Measurements from ENCODE around the gene SH3RF2.
"Not testable (repeated sequence)": the region's sequence is repeated elsewhere in the genome, so short reads cannot be mapped to it uniquely, and the experiment has no call there.

SH3RF2 gene

DNA sequence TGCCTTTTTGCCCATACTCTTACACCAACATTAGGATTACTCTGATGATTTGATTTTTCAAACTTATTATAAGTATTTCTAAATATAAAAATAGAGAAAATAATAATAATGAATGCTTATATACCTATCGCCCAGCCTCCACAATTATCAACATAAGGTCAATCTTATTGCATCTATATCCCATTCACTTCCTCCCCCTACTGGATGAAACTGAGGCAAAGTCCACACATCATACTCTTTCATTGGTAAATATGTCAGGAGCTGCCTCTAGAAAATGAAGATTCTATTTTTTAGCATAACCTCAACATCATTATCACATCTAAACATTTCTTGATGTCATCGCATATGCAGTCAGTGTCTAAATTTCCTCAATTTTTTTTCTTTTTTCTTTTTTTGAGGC, 44.3 kb downstream of the SH3RF2 start:
- no peak for DNase-seq

DNA sequence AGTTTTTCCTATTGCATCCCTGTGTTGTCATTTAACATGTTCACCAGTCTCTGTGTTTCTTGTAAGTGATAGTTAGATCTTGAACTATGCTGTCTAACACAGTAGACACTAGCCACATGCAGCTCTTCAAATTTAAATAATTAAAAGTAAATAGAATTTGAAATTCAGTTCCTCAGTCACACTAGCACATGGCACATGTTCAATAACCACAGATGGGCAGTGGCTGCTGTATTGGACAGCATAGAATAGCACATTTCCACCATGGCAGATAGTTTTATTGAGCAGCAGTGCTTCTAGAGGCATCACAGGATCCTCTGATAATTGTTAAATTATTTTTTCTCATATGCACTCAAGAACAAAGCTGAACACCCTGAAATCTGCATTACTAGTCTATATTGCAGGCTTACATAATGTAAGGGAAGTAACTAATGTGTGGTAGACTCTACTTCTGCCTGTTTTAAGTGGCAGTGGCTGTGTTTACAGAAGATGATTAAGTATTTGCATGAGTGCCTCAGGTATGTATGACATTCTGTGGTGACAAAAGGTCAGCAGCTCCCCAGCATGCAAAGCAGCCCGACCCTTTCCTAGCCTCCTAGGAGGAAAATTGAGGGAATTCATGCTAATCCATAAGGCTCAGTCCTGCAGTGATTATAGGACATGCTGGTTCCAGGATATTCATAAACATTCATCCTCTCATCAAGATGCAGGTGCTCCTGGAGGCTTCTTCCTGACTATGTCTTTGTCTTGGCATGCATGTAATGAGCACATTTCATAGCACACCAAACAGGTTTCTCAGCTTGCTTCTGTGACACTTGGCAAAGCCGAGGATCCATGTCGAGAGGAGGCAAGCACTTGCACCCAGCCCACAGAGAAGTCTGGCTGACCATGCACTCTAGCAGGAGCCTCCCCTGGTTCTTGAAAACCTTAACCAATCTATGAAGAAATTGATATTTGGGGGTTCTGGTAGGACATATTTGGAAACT, 45.5 kb downstream of the SH3RF2 start:
- DNase-seq: no peak

DNA sequence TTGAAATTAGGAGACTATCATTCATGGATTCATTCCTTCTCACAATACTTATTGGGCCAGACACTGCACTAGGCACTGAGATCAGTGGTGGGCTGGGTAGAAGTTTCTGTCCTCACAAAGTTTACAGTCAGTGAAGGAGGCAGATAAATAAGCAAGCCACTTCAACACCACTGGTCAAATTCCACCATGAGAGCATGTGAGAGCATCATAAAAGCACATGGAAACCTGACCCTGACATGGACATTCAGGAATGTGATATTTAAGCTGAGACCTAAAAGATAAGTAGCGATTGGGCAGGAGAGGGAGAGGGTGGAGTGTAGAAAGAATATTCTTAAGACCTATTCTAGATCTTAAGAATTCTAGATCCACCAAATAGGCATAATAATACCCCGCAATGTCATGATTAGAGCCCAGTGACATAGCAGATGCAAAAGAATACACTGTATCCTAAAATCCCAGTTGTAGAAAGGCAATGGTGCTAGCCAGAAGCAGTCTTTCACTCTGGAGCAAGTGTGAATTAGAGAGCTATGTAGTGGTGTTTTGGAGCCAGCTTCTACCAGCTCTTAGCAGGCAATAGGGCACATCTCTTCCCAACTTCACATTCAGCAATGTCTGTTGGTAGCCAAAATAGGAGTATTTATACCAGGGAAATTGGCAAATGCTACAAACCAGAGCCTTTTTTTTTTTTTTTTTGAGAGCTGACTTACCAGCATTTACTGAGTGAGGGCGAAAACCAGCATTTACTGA, 46.4 kb downstream of the SH3RF2 start:
- DNase-seq: no peak

DNA sequence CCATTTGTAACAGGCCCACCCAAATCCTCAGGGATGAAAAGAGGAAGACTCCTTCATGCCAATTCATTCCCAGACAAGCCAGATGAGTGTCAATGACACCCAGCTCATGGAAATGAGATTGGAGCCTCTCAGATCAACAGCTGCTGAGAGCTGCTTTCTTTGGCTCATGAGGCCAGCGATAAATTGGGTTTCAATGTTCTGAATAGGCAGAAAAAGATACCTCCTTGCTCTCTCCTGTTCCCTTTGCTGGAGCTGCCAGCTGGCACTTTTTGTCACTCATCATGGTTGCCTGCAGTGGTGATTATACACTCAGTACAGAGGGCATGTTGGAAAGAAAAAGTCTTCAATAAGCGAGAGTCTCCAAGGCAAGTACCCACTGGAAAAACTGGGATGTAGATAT, 47.1 kb downstream of the SH3RF2 start:
- no peak for DNase-seq

DNA sequence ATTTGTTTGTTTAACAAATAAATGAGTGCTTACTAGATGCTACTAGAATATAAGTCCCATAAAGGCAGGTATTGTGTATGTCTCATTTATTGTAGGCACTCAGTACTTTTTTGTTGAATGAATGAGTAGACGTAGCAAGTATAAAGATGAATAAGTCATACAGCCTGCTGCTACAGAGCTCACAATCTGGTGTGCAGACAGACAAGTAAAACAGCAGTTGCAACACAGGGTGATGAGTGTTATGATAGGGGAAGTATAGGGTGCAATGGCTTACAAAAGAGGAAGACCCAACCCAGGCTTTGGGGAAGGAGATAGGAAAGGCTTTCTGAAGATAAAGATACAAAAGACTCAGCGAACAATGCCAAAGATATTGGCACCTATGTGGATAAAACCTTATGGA, 47.7 kb downstream of the SH3RF2 start:
- DNase-seq: no peak

DNA sequence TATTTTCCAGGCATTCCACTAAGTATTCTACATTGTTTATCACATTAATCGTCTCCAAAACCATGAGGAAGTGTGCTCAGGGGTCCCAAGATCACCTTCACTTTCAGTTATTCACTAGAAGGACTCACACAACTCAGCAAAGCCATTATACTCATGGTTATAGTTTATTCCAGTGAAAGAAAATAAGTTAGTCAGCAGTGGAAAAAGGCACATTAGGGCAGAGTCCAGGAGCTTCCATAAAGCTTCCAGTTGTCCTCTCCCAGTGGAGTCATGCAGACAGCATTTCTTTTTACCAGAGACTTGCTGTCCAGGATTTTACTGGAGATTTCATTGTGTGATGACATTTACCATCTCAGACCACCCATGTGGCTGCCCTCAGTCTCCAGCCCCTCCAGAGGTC, 51.5 kb downstream of the SH3RF2 start:
- DNase-seq: no peak

DNA sequence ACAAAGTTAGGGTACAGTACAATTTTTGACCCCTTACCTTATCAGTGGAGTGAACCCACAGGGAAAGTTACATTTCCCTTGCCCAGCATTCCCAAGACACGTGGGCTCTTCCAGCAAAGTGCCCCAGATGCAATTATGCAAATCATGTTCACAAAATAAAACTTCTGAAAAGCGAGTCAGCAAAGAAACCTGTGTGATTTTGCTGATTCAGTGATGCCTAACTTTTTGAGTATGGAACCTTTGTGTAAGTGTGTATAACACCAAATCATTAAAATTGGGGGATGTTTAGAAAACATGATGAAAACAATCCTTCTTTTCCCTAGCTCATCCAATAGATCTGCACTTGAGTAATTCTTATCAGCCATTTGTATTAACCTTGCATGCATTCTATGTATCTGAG, 52.6 kb downstream of the SH3RF2 start:
- no peak for DNase-seq

DNA sequence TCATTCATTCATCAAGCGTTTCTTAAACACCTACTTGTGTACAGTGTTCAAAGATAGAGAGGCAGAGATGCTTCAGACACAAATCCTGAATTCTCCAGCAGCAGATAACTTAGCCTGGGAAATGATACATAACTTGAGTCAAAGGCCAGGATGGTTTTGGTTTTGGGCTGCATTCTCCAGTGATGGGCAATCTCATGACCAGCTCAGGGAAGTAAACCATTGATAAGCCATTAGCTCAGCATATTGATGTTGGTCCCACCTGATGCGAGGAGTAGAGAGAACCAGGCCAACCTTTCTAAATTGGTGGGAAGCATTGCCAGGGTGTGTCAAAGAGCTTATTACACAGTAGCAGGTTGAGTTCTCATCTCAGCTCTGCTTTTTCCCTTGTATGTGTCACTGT, 53.0 kb downstream of the SH3RF2 start:
- no peak for DNase-seq

DNA sequence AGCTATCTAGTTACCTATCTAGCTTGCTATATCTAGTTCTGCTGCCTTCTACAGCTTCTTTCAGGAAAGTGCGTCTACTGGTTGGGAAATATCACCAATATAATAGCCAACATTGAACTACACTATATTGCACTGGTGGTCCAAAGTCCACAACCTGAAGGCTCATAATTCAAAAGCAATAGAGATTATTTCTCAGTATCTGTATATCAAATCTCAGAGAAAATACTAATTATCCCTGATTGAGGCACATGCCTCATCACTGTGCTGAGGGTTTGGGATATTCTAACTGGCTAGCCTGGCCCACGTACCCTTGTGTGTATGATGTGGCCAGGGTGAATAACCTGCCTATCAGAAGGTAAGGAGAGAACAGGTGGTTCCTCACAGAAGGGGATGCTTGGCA, 53.8 kb downstream of the SH3RF2 start:
- DNase-seq: no peak

DNA sequence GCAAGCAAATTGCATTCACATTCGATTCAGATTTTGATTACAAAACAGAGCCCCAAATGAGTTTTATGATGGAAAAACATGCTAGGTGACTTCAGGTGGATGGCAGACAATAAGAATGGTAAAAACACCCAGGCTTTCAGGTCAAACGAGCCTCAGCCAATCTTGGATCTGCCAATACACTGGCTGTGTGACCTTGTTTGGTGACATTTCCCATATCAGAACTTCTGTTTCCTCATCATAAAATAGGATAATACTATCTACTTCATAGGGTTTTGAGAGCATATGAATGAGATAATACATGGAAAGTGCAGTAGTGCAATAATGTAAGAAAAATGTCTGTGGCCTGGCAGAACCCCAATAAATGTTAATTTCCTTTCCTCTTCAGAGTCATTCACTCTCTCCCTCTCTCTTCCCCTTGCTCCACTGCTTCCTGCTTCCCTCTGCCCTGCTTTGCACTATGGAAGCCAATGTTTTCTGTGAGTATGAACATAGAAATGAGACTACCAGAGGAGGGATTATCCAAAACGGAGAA, 54.7 kb downstream of the SH3RF2 start:
- DNase-seq: no peak

DNA sequence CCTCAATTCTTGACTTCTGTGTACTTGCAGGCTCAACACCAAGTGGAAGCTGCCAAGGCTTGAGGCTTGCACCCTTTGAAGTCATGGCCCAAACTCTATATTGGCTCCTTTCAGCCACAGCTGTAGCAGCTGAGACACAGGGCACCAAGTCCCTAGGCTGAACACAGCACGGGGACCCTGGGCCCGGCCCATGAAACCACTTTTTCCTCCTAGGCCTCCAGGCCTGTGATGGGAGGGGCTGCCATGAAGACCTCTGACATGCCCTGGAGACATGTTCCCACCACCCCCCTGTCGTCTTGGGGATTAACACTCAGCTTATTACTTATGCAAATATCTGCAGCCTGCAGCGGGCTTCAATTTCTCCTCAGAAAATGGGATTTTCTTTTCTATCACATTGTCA, 57.2 kb downstream of the SH3RF2 start:
- not testable (repeated sequence) for DNase-seq

DNA sequence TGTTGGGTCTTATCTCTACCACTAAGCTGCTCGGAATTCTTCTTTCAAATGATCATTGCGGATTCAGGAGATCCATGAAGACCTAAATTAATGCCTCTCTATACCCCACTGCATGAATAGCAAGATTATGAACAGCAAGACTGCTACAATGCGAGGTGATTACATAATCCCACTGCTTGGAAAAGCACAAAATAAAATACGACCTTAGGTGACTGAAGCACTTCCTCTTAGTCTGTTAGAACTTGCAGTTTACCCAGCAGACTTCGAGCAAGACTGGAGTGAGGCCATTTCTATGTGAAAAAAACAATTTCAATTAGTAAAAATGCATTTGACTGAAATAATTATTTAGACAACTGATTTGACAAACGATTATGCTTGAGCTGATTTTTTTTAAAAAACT, 59.8 kb downstream of the SH3RF2 start:
- no peak for DNase-seq

DNA sequence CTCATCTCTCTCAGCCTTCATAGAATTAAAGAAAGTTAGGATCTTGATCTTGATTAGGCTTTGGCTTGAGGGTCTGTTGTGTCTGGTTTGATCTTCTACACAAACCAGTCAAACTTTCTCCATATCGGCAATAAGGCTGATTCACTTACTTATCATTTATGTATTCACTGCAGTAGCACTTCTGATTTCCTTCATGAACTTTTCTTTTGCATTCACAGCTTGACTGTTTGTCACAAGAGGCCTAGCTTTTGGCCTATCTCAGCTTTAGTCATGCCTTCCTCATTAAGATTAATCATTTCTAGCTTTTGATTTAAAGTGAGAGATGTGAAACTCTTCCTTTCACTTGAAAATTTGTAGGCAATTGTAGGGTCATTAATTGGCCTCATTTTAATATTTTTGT, 62.8 kb downstream of the SH3RF2 start:
- DNase-seq: no peak

DNA sequence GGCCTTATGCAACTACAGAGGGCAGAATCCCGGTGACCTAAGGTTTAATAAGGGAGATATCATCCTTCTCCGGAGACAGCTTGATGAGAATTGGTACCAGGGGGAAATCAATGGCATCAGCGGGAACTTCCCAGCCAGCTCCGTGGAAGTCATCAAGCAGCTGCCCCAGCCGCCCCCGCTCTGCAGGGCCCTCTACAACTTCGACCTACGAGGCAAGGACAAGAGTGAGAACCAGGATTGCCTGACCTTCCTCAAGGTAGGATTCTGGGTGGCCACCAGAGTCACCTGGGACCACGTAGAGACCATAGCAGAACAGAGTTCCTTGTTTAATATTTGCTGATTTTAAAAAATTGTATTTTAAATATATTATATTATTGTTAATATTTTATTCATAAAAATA, 63.7 kb downstream of the SH3RF2 start:
- DNase-seq: no peak

DNA sequence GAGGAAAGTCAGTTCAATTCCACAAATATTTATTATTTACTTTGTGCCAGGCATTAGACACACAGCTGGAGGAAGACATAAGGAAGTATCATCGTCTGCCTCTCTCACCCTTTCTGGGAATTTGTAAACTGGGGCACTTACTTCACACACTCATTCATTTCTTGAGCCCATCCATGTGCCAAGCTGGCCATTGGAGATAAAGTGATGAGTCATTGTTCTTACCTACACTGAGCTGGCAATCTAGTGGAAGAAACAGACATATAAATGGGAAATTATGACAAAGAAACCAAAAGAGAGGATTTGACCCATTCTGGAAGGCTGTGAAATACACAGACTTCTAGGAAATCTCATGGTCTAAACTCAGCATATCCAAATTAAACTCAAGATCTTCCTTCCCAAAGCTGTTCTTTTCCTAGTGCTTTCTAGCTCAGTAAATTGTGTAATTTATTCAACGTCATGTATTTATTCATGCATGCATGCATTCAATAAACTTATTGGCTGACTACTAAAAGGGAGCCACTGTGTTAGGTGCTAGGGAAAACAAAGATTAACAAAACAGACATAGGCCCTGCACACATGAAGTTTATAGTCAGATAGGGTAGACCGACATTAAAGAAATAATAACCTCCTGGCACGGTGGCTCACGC, 65.3 kb downstream of the SH3RF2 start:
- DNase-seq: no peak

DNA sequence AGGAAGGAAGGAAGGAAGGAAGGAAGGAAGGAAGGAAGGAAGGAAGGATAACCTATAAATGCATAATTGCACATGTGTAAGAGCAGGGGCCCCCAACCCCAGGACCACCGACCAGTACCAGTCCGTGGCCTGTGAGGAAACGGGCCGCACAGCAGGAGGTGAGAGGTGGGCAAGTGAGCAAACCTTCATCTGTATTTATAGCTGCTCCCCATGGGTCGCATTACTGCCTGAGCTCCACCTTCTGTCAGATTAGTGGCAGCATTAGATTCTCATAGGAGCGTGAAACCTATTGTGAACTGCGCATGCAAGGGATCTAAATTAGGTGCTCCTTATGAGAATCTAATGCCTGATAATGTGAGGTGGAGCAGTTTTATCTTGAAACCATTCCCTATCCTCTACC, 66.1 kb downstream of the SH3RF2 start:
- no peak for DNase-seq

DNA sequence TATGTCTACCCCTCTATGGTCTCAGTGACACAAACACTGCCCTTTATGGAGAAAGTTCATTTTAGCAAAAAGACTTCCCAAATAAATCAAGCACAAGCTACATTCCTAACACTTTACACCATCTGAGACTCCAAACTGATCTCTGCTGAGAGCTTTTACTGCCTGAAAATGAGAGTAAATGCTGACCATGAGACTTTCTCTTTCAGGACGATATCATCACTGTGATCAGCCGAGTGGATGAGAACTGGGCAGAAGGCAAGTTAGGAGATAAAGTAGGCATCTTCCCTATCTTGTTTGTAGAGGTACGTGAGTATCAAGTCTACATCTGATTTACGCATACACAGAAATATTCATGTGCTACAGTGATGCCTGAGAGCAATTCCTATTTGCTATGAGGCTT, 67.5 kb downstream of the SH3RF2 start:
- DNase-seq: no peak

DNA sequence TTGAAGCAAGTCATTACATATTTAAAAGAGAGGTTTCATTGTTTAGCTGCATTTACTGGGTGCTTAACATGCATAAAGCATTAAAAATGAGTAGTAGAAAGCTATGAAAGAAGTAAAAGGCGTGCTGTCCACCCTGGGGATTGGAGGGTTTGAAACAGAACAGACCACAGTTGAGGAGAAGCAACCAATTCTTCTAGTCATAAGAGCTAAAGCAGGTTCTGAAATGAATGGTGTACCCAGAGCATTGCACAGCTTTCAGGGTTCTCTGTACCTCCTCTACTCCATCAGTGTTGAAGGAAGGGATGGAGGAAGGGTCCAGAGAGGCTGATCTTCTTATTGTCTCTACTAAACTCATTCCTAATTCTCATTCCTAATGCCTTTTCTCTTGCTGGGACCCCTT, 68.9 kb downstream of the SH3RF2 start:
- DNase-seq: no peak

DNA sequence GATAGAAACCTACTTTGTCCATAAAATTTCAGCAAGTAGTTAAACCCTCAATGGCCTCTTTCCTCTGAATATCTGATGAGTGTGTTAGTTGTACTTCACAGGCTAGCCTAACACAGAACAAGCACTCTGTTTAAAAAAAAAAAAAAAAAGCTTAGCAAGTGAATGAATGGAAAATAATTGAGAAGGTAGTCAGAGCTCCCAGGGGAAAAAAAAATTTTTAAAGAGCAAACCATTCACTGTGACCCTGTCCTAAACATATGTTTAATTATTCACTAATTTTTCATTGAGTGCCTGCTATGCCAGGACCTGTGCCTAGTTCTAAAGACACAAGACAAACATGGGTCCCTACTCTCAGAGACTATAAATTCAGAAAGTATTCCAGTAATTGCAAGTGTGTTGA, 69.3 kb downstream of the SH3RF2 start:
- no peak for DNase-seq

DNA sequence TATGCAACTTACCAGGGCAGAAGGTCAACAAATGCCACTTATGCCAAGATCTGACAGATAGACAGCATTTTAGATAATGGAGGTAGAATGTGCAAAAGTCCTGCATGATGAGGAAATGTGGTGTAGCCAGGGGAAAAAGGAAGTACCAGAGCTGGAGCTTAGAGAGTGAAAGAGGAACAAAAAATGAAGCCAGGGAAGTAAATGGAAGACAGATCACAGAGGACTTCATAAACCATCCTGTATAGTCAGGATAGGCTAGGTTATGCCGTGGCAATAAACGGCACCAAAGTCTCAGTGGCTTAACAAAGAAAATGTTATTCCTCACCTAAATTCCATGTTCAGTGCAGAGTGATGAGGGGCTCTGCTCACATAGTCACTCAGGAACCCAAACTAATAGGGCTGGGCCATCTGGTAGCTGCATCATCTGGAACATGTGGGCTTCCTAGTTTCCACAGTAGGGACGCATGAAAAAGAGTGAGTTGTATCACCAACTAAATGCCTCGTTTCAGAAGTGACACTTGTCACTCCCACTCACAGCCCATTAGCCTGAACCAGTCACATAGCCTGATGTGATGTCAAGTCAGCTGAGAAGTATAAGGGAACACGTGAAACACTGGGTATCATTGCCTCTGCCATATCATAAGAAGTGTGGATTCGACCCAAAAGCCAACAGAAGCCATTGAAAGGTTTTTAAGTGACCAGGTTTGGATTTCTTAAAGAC, 70.3 kb downstream of the SH3RF2 start:
- no peak for DNase-seq

DNA sequence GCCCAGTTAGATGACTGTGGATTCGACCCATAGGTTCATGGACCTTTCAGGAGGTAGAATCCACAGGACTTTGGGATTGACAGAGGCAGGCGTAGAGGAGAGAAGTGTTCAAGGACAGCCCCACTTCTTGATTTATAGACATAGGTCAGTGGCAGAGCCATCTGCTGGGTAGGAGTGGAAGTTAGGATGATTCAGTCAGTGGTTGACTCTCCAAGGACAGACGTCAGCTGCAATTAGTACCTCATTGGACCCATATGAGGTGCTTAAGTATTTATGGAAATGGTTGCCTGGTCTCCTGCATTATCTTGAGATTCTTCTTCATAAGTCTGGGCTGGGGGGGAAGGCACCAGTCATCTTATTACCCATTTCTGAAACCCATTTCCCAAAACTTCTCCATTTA, 70.9 kb downstream of the SH3RF2 start:
- no peak for DNase-seq

DNA sequence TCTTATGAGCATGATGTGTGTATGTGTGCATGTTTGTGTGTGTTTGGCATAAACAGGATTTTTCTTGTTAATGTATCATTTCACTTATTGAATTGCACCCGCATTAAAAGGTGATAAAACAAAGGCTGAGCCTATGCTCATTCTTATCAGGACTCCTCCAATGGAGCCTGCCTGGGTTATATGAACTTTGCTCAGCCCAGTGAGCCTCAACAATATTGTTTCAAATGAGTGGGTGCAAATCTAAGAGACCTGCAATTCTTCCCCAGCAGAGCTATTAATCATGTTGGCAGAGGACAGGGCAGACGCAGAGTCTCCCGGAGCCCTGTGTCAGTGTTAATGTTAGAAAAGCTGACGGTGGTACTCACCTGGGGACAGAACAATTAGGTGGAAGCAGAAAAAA, 71.6 kb downstream of the SH3RF2 start:
- DNase-seq: no peak

DNA sequence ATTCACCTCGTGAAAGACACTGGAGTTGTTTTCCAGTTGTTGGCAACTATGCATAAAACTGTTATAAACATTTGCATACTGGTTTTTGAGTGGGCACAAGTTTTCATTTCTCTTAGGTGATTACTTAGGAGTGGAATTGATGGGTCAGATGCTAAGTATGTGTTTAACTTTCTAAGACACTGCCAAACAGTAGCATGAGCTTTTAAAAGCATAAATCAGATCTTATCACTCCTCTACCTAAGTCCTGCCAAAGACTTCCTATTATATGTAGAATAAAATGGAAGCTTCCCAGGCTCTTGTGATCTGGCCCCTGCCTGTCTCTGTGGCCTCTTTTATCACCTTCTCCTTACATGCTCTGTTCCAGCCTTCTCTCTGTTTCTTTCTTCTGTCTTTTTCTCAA, 72.6 kb downstream of the SH3RF2 start:
- no peak for DNase-seq
